Measurements from ENCODE around the gene CTBP1. TPM values are rescaled to one million over a fixed set of nuclear protein-coding genes. Genes with fewer than 3 reads are reported as not detected.

Gene CTBP1
- total and polyA plus RNA-seq, 2 donors (not counting 1 experiment from before 2014, with no cell fraction given): 212 to 343 TPM

GRCh38 chr4:1261107-1261928, 12.4 kb upstream of the CTBP1 start:
- Histone ChIP-seq H3K36me3 (replicated peaks in 1 of 2; ENCODE audit: control extremely low read depth in 1 of 2, control insufficient read depth in 1 of 2, extremely low read depth in 1 of 2, insufficient read depth in 2 of 2, low read length in 1 of 2) (no peaks in the 10 kb centered on the region), H2AFZ (ENCODE audit: insufficient read depth, low read depth, low read length, poor library complexity, severe bottlenecking) (no peak overlapping the region), H4K20me1 (ENCODE audit: control insufficient read depth, insufficient read depth, low read length, poor library complexity, severe bottlenecking) (peaks cover 6% of the 10 kb centered on the region), H3K27me3 (replicated peaks in 1 of 4; ENCODE audit: control extremely low read depth in 1 of 4, control insufficient read depth in 3 of 4, insufficient read depth in 4 of 4, low read length in 3 of 4) (no peaks in the 10 kb centered on the region), H3K27ac (ENCODE audit: low read length in 2 of 2) (no peak overlapping the region), H3K9me3 (ENCODE audit: control extremely low read depth in 1 of 3, control insufficient read depth in 2 of 3, insufficient read depth in 1 of 3, low read length in 2 of 3) (peaks cover 0 to 3% (median 3%) of the 10 kb centered on the region in 3 donors), H3K9ac (ENCODE audit: low read length) (no peak overlapping the region), H3K4me3 (ENCODE audit: control extremely low read depth in 1 of 5, extremely low read depth in 1 of 5, insufficient read depth in 1 of 5, low read depth in 2 of 5, low read length in 4 of 5) (no peak overlapping the region), H3K79me2 (ENCODE audit: control insufficient read depth, insufficient read depth, low read length) (peaks cover 64% of the 10 kb centered on the region), H3K4me1 (ENCODE audit: control insufficient read depth in 2 of 2, insufficient read depth in 2 of 2, low read length in 2 of 2) (peaks cover 0 to 4% of the 10 kb centered on the region in 2 donors), H3K4me2 (replicated peaks; ENCODE audit: low read depth, low read length, poor library complexity, severe bottlenecking) (no peak overlapping the region)
- DNase-seq (no peak), ATAC-seq (ENCODE audit: low read depth) (no peak)
- Mint-ChIP-seq H3K4me3 (no peak overlapping the region), H3K4me1 (peaks cover 24% of the 10 kb centered on the region), H3K9me3 (ENCODE audit: insufficient read depth) (peaks cover 2% of the 10 kb centered on the region), H3K27ac (peak overlapping the region; percentile 15), H3K27me3 (no peaks in the 10 kb centered on the region)
- CTCF ChIA-PET: interaction anchor here (1.3 kb wide), 1 partner anchor 84 kb away, joined by 3 read pairs; no protein-coding TSS in a partner anchor
- POLR2A ChIA-PET: no interaction called here
- TF ChIP-seq, protein P1, sequence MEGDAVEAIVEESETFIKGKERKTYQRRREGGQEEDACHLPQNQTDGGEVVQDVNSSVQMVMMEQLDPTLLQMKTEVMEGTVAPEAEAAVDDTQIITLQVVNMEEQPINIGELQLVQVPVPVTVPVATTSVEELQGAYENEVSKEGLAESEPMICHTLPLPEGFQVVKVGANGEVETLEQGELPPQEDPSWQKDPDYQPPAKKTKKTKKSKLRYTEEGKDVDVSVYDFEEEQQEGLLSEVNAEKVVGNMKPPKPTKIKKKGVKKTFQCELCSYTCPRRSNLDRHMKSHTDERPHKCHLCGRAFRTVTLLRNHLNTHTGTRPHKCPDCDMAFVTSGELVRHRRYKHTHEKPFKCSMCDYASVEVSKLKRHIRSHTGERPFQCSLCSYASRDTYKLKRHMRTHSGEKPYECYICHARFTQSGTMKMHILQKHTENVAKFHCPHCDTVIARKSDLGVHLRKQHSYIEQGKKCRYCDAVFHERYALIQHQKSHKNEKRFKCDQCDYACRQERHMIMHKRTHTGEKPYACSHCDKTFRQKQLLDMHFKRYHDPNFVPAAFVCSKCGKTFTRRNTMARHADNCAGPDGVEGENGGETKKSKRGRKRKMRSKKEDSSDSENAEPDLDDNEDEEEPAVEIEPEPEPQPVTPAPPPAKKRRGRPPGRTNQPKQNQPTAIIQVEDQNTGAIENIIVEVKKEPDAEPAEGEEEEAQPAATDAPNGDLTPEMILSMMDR (IDR thresholded peaks at IDR 0.05): no peak
- no peak for TF ChIP-seq EZH2 (IDR thresholded peaks at IDR 0.05; ENCODE audit: borderline replicate concordance, insufficient read depth, low read depth, low read length, poor library complexity, severe bottlenecking)
- intact Hi-C loops (cut with micrococcal nuclease): no loop called here
- 97% methylated on average over 20 of the region's 21 CpGs for WGBS (ENCODE audit: insufficient coverage)
